Uterus (tissue), 2 donors: ENCODE measurements around the gene MCUR1.

Source experiments
- CTCF ChIP-seq, 4 experiments: fragments of 200-600 bp in 2 of 4; fragments of 450-650 bp in 2 of 4; sonication (generic) in 2 of 4; IDR thresholded peaks; one replicate each; pipeline ENCODE4 v1.5.1; 2016 to 2019; ENCODE audit warnings: antibody characterized with exemption in 4 of 4, mild to moderate bottlenecking in 2 of 4, moderate library complexity in 1 of 4
- POLR2A ChIP-seq, 2 donors: fragments of 450-650 bp; IDR thresholded peaks; one replicate each; pipeline ENCODE4 v1.6.1; 2016; ENCODE audit warnings: antibody characterized with exemption in 2 of 2, mild to moderate bottlenecking in 1 of 2, moderate library complexity in 1 of 2

- TF ChIP-seq CTCF (IDR thresholded peaks at IDR 0.05) = no peak
- TF ChIP-seq POLR2A (IDR thresholded peaks at IDR 0.05) = no peak
Measured at GRCh38 chr6:13863699-13864155, 49.4 kb upstream of the MCUR1 start.
